RKO (cell line): ENCODE measurements around the gene ZNF296.

Experiments used
- DNase-seq: peaks from one replicate; pipeline ENCODE4 v3.0.0-alpha.2; 2016; ENCODE audit warnings: low spot score

ZNF296 gene

GRCh38 chr19:45103156-45103507, 26.9 kb upstream of the ZNF296 start:
- DNase-seq = no peak

DNA sequence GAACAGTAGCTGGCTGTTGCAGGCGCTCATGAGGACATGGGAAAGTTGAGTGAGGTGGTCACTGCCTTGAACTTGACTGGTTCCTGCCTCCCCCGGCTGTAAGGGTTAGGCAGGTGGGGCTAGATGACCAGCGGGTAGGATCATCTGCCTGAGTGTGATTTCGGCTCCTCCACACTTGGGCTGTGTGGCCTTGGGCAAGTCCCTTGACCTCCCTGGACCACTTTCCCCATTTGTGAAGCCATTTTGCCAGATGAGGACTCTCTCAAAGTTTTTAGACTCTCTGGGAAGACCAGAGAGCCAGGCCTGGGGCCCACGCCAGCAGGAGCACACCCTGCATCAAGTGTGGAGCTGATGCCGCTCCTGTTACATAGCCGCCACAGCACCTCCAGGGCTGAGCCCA, 26.2 kb upstream of the ZNF296 start:
- no peak for DNase-seq

DNA sequence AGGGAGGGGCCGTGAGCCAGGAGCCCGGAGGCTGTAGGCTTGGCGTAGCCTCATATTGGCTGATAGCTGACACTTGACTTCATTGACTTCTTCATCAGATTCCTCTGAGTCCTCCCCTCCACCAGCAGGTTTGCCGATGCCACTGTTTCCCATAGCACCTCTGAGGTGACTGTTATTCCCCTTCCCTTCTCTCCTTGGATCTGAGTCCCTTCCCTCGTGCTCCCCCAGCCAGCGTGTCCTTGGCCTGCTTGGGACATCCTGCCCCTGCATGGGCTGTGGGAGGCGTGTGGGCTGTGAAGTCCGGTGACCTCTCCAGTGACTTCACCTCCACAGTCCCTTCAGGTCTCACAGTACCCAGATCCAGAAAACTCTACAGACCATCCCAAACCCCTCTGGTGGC, 25.5 kb upstream of the ZNF296 start:
- no peak for DNase-seq

DNA sequence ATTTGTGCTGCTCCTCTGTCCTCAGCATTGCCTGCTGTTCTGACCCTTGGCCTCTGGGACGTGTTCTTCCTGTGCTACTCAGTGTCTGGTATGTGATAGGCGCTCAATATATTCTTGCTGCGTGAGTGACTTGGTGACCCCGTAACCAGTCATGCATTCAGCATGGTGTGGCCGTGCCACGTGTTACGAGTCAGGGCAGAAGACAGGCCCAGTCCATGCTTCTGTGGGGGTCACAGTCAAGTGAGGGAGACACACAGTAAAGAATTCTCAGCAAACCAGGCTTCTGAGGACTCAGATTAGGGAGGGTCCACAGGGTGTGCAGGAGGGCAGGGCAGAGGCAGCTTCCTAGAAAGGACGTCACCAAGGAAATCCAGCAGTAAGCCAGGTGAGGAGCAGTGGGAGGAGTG, 24.6 kb upstream of the ZNF296 start:
- no peak for DNase-seq

- no peak for DNase-seq
These were observed 23.9 kb upstream of the ZNF296 start for GRCh38 chr19:45100201-45100600.

DNA sequence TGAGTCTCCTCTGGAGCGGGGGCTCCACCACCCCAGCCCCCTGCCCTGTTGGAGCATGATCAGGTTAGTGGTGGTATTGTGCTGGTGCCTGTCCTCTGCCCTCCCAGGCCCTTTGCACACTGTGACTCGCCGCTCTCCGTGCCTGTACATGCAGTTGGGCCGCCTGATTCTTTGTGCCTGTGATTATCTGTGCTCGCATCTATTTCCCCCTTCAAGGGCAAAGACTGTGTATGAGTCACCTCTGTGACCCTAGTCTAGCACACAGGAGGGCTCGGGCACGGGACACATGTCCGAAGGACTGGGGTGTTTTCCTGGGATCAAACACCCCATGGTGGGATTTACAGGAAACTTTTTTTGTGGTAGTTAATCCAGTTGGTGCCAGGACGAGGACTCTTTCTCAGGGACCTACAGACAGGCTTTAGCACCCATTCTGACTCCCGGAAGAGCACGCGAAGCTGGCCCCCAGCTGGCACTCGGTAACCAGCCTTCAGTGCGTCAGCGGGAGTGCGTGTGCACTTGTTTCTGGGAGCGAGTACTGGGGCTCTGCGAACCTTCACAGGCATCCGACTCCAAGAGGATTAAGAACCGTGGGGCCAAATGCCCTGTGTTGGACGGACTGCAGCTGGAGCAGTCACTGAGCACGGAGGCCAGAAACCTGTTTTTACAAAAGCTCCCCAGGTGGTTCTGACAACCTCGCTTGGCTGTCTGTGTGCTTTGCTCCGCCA, 23.4 kb upstream of the ZNF296 start:
- no peak for DNase-seq

DNA sequence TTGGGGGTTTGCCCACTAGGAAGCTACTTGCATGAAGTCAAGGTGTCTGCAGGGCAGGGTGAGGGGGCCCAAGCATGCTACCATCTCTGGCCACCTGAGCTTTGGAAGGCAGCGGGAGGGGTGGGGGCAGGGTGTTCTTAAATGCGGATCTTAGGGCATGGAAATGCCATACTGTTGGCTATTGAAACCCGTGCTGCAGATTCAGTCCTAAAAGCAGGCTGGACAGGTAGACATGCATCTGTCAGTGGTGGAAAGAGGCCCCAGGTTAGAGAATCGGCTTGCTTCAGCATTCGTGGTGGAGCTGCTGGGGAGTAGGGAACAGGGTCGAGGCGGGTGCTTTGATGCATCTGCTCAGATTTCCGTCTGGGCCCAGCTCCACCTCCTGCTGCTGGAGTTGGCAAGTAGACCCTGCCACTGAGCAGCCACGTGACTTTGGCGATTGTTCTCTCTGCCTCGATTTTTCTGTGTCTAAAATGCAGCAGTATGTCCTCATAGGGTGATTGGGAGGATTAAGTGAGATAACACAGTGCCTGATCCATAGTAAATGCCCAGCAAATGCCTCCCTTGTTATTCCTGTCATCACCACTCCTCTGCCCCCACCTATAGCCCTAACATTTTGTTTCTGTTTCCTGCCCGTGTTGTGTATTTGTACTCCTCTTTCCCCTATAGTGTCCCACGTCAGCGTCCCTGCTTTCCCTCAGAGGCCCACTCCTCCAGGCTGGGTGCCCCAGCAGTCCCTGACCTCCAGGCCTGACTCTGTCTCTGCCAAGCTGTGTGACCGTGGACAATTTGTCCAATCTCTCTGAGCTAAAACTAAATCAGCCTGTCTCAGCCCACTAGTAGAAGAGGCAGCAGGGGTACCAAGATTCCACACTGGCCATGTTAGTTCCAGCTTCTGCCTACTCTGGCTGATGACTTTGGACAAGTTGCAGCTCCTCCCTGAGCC, 22.5 kb upstream of the ZNF296 start:
- DNase-seq = no peak

GRCh38 chr19:45097776-45098520, 21.7 kb upstream of the ZNF296 start:
- DNase-seq = peak; percentile 86

- no peak for DNase-seq
These were observed 21.1 kb upstream of the ZNF296 start for GRCh38 chr19:45097450-45097775.

DNA sequence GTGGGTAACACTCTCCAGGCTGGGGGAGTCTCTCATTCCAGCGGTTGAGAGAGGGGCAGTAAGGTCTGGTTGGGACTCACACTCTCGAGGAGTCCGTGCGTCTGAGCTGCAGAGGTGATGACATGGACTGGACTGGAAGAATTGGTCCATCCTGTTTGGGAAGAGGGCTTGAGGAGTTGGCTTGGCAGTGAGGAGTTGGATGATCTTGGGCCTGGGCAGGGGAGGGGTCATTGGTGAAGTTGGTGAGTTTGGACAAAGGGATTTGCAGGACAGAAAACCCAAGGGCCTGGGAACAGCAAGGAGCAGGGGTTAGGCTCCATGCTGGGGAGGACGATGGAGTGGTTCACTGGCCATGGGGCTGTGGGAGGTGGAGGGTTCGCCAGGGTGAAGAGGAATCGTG, 20.4 kb upstream of the ZNF296 start:
- DNase-seq = no peak

DNA sequence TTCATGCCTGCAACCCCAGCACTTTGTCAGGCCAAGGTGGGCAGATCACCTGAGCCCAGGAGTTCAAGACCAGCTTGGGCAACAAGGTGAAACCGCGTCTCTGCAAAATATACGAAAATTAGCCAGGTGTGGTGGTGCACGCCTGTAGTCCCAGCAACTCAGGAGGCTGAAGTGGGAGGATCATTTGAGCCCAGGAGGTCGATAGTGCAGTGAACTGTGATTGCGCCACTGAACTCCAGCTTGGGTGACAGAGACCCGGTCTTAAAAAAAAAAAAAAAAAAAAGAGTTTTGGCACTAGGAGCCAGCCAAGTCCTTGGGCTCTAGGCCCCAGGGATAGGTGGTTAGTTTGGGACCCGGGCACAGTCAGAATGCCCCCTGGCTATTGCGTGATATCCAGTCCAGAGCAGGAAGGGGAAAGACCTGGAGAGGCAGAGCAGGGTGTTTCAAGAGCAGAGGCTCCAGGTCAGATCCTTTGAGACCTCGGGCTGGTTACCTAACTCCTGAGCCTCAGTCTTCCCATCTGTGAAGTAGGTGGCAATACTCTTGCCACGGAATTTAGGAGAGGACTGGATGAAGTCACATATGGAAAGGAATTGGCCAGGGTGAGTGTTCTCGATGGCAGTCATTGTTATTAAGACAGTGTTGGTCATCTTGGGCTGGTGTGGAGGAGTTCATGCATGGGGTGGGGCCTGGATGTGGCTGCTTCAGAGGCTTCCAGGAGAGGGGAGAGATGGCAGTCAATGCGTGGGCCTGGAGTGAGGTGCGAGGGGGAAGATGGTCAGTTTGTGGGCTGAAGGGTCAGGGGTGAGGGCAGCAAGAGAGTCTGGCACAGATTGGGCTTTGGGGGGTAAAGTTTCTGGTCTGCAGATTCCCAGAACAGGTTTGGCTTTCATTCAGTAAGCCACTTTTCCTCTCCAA, 19.5 kb upstream of the ZNF296 start:
- no peak for DNase-seq

GRCh38 chr19:45094707-45095106, 18.4 kb upstream of the ZNF296 start:
- no peak for DNase-seq

DNA sequence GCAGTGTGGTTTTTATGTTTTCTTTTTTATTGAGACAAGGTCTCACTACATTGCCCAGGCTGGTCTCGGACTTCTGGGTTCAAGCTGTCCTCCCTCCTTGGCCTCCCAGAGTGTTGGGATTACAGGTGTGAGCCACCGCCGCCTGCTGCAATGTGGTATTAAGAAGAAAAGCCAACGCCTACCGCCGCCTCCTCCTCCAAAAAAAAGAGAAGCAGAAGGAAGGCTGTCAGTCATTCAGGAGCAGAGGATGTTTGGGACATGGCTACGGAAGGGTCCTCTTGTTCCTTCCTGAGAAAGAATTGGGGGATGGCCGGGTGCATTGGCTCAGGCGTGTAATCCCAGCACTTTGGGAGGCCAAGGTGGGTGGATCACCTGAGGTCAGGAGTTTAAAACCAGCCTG, 17.9 kb upstream of the ZNF296 start:
- DNase-seq = no peak

DNA sequence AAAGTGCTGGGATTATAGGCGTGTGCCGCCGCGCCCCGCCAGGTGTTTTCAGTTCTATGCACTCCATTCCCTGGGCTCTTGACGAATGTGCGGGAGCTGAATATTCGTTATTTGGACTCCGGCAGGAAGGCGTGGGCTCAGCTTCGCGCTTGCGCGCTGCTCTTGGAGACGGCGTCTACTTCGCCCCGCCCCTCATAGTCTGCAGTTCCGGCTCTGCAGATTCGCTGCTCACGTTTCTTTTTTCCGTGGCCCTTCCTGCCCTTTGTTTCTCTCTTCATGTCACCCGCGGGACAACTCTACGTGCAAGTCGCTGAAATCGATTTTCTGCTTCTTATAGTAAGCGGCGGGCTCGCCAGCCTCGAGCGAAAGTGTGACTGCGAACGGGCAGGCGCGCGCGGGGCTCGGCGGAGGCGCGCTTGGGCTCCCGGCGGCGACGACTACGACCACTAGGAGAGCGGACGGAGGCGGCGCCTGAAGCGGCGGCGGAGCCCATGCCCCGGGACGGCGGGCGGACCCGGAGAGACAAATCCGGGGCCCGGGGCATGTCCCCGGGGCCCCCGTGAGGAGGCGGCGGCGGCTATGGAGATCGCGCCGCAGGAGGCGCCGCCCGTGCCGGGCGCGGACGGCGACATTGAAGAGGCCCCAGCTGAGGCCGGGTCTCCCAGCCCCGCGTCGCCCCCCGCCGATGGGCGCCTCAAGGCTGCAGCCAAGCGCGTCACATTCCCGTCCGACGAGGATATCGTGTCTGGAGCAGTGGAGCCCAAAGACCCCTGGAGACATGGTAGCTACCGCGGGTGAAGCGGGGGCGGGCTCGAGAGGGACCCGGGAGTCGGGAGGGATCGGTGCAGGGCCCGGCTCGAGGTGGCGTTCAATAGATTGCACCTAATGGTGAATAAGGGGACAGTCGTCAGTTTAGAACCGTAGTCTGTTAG, 16.7 kb upstream of the ZNF296 start, which contains the start of gene PPP1R37:
TSS of gene PPP1R37 (plus strand) at position 433 of the 932 bp plus-strand sequence. CDS start at position 580, 147 bp downstream.
- peak; percentile 99 for DNase-seq

GRCh38 chr19:45091031-45091923, 15.0 kb upstream of the ZNF296 start:
- peak; percentile 98 for DNase-seq

DNA sequence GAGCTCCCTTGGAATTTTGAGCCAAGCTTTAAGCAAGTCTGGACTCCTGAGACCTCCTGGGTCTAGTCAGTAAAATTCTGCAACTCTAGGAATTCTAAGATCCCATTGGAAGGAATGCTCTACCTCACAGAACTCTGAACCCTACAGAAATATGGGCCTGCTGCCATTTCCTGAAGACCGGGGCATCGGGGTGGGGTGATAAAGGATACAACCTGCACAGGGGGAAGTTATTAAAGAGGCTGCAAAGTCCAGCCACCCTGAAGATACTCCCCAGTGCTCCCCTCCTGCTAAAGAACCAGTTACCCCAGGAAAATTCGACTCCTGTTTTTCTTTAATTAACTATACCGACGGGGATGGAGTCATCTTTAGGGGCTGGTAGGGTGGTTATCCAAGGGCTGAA, 14.3 kb upstream of the ZNF296 start:
- no peak for DNase-seq

DNA sequence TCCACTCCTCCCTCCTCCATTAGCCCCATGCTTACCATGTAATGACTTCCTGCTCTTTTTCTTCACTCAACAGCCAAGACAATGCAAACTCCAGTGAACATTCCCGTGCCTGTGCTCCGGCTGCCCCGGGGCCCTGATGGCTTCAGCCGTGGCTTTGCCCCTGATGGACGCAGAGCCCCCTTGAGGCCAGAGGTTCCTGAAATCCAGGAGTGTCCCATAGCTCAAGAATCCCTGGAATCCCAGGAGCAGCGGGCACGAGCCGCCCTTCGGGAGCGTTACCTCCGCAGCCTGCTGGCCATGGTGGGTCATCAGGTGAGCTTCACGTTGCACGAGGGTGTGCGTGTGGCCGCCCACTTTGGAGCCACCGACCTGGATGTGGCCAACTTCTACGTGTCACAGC, 13.8 kb upstream of the ZNF296 start:
- DNase-seq = no peak

DNA sequence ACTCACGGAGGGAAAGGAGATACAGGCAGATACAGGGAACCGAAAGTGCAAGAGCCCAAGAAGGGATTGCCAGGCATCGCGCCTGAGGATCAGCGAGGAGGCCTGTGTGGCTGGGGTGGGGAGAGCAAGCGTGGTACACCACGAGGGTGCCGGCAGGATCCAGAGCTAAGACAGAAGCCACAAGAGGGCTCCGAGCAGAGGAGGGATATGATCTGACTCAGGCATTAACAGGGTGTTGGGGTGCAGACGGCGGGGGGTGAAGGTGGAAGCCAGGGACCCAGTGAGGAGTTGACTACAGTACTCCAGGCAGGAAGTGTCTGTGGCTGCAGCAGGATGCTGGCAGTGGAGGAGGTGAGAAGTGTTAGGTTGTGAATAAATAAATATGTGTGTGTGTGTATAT, 11.3 kb upstream of the ZNF296 start:
- DNase-seq = no peak

GRCh38 chr19:45086480-45086879, 10.2 kb upstream of the ZNF296 start:
- no peak for DNase-seq
